ENCODE data around the gene FZD10.

The FZD10 gene

GRCh38 chr12:130195776-130196175 lies 33.5 kb downstream of the FZD10 start:
- DNase-seq (ENCODE audit: low read depth) = no peak
- no peak overlapping the region for H3K4me3 ChIP-seq (ENCODE audit: control insufficient read depth, low read depth, low read length)
- no peak for TF ChIP-seq CTCF (conservative IDR thresholded peaks at IDR 0.05; ENCODE audit: control insufficient read depth, insufficient read depth, low read depth, low read length)

- no peak for DNase-seq (ENCODE audit: low read depth)
- TF ChIP-seq CTCF (conservative IDR thresholded peaks at IDR 0.05; ENCODE audit: control insufficient read depth, insufficient read depth, low read depth, low read length) = no peak
- no peak overlapping the region for H3K4me3 ChIP-seq (ENCODE audit: control insufficient read depth, low read depth, low read length)
These were observed 34.6 kb downstream of the FZD10 start for GRCh38 chr12:130196827-130197226.

- no peak for DNase-seq (ENCODE audit: low read depth)
- no peak overlapping the region for H3K4me3 ChIP-seq (ENCODE audit: control insufficient read depth, low read depth, low read length)
- TF ChIP-seq CTCF (conservative IDR thresholded peaks at IDR 0.05; ENCODE audit: control insufficient read depth, insufficient read depth, low read depth, low read length) = no peak
These were observed 35.9 kb downstream of the FZD10 start for GRCh38 chr12:130198026-130198662.

GRCh38 chr12:130198663-130199060 lies 36.4 kb downstream of the FZD10 start:
- TF ChIP-seq CTCF (conservative IDR thresholded peaks at IDR 0.05; ENCODE audit: control insufficient read depth, insufficient read depth, low read depth, low read length) = no peak
- DNase-seq (ENCODE audit: low read depth) = no peak
- H3K4me3 ChIP-seq (ENCODE audit: control insufficient read depth, low read depth, low read length) = no peak overlapping the region

GRCh38 chr12:130199581-130200390 lies 37.5 kb downstream of the FZD10 start:
- no peak overlapping the region for H3K4me3 ChIP-seq (ENCODE audit: control insufficient read depth, low read depth, low read length)
- DNase-seq (ENCODE audit: low read depth) = no peak

GRCh38 chr12:130200445-130200844 lies 38.2 kb downstream of the FZD10 start:
- TF ChIP-seq CTCF (conservative IDR thresholded peaks at IDR 0.05; ENCODE audit: control insufficient read depth, insufficient read depth, low read depth, low read length) = no peak
- DNase-seq (ENCODE audit: low read depth) = no peak
- H3K4me3 ChIP-seq (ENCODE audit: control insufficient read depth, low read depth, low read length) = no peak overlapping the region

More at GRCh38 chr12:130199581-130200390, 37.5 kb downstream of the FZD10 start:
- no peak for TF ChIP-seq CTCF (conservative IDR thresholded peaks at IDR 0.05; ENCODE audit: control insufficient read depth, insufficient read depth, low read depth, low read length)

Data from fibroblast of mammary gland (primary cell).